Fibroblast of pulmonary artery (primary cell): ENCODE data around the gene FOXG1.

Source experiments
- DNase-seq: peaks from one replicate; pipeline ENCODE4 v3.0.0-alpha.2; 2010; ENCODE audit warnings: low read depth
- H3K4me3 ChIP-seq: replicated peaks from 2 replicates; pipeline ENCODE4 v1.5.1; 2011; ENCODE audit warnings: low read depth, mild to moderate bottlenecking, control low read depth, low read length, moderate library complexity
- TF ChIP-seq, protein P1 (sequence below): IDR thresholded peaks from 2 replicates; pipeline ENCODE4 v1.5.1; 2011; ENCODE audit warnings: mild to moderate bottlenecking, control low read depth, low read length, inconsistent platforms; ENCODE audit errors: missing control alignments

FOXG1 gene

DNA sequence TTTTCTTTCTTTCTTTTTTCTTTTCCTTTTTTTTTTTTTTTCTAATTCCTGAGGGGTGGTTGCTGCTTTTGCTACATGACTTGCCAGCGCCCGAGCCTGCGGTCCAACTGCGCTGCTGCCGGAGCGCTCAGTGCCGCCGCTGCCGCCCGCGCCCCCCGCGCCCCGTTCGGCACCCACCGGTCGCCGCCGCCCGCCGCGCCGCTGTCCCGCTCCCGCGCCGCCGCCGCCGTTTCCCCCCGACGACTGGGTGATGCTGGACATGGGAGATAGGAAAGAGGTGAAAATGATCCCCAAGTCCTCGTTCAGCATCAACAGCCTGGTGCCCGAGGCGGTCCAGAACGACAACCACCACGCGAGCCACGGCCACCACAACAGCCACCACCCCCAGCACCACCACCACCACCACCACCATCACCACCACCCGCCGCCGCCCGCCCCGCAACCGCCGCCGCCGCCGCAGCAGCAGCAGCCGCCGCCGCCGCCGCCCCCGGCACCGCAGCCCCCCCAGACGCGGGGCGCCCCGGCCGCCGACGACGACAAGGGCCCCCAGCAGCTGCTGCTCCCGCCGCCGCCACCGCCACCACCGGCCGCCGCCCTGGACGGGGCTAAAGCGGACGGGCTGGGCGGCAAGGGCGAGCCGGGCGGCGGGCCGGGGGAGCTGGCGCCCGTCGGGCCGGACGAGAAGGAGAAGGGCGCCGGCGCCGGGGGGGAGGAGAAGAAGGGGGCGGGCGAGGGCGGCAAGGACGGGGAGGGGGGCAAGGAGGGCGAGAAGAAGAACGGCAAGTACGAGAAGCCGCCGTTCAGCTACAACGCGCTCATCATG lies 654 bp downstream of the FOXG1 start:
- TF ChIP-seq, protein P1, sequence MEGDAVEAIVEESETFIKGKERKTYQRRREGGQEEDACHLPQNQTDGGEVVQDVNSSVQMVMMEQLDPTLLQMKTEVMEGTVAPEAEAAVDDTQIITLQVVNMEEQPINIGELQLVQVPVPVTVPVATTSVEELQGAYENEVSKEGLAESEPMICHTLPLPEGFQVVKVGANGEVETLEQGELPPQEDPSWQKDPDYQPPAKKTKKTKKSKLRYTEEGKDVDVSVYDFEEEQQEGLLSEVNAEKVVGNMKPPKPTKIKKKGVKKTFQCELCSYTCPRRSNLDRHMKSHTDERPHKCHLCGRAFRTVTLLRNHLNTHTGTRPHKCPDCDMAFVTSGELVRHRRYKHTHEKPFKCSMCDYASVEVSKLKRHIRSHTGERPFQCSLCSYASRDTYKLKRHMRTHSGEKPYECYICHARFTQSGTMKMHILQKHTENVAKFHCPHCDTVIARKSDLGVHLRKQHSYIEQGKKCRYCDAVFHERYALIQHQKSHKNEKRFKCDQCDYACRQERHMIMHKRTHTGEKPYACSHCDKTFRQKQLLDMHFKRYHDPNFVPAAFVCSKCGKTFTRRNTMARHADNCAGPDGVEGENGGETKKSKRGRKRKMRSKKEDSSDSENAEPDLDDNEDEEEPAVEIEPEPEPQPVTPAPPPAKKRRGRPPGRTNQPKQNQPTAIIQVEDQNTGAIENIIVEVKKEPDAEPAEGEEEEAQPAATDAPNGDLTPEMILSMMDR, result no peak
- DNase-seq, result no peak
- peak overlapping the region; percentile 24 for H3K4me3 ChIP-seq

DNA sequence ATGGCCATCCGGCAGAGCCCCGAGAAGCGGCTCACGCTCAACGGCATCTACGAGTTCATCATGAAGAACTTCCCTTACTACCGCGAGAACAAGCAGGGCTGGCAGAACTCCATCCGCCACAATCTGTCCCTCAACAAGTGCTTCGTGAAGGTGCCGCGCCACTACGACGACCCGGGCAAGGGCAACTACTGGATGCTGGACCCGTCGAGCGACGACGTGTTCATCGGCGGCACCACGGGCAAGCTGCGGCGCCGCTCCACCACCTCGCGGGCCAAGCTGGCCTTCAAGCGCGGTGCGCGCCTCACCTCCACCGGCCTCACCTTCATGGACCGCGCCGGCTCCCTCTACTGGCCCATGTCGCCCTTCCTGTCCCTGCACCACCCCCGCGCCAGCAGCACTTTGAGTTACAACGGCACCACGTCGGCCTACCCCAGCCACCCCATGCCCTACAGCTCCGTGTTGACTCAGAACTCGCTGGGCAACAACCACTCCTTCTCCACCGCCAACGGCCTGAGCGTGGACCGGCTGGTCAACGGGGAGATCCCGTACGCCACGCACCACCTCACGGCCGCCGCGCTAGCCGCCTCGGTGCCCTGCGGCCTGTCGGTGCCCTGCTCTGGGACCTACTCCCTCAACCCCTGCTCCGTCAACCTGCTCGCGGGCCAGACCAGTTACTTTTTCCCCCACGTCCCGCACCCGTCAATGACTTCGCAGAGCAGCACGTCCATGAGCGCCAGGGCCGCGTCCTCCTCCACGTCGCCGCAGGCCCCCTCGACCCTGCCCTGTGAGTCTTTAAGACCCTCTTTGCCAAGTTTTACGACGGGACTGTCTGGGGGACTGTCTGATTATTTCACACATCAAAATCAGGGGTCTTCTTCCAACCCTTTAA lies 1.5 kb downstream of the FOXG1 start:
- no peak for DNase-seq
- TF ChIP-seq, protein P1, result no peak
- peak overlapping the region; percentile 30 for H3K4me3 ChIP-seq

DNA sequence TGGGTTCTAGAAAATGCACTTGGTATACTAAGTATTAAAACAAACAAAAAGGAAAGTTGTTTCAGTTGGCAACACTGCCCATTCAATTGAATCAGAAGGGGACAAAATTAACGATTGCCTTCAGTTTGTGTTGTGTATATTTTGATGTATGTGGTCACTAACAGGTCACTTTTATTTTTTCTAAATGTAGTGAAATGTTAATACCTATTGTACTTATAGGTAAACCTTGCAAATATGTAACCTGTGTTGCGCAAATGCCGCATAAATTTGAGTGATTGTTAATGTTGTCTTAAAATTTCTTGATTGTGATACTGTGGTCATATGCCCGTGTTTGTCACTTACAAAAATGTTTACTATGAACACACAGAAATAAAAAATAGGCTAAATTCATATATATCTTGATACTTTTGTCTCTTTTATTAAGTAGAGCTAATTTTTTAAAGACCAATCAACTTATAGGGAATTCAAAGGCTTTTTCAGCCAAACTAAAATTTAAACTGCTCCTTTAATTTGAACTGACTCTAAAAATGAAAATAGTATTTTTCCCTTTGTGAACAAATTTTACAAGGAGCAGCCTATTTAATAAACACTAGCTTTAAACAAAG lies 2.8 kb downstream of the FOXG1 start:
- peak overlapping the region; percentile 30 for H3K4me3 ChIP-seq
- TF ChIP-seq, protein P1, result no peak
- no peak for DNase-seq

DNA sequence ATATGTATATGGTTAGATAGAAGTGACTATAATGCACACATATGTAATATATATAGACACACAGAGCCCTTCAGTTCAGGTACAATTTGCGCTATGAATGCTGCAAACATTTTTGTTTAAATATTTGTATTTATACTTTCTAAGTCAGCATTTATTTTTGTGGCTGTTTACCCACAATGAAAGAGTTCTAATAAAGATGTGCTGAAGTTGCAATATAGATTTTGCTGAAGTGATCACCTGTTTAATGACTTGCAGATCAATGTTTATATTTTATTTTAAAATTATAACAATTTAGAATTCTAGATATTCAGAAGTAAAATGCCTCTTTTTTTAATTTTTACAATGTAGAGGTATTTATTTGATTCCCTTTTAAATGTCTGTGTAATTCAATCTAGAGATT lies 3.5 kb downstream of the FOXG1 start:
- H3K4me3 ChIP-seq, result no peak overlapping the region
- no peak for DNase-seq
- TF ChIP-seq, protein P1, result no peak

DNA sequence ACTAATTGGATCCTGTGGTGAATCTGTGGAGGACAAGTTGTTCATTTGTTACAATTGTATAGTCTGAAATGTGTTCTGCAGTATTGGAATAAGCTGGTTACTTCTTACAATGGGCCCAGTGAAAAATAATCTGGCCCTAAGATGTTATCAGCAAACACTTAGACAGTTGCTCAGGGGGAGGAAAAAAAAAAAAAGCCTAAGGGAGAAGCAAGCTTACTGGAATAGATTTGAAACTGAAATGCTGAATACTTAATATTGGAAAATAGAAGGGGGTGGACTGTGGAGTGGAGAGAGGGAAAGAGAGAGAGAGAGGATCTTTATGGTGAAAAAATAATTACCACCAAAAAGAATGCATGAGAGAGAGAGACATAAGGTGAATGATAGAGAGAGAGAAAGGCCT lies 4.0 kb downstream of the FOXG1 start:
- DNase-seq, result no peak
- TF ChIP-seq, protein P1, result no peak
- H3K4me3 ChIP-seq, result peak overlapping the region; percentile 1

DNA sequence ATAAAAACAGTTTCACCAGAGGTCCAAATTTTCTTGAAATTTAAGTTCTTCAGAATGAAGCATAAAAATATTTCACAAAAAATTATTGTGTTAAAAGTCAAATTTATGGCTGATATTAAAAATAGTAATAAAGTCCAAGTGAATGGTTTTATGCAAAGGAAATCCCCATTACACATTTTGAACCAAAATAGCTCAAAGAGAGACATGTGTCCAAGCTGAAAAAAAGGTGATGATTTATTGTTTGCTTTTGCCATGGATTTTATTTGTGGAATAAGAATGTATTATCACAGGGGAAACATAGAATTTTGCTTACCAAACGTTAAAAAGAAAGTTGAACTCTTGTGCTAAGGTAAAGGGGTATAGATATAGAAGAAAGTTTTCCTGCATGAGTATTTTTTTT lies 4.6 kb downstream of the FOXG1 start:
- no peak overlapping the region for H3K4me3 ChIP-seq
- TF ChIP-seq, protein P1, result no peak

More for the DNA sequence above, 4.6 kb downstream of the FOXG1 start:
- no peak for DNase-seq
